ENCODE results near the gene NAA80.
"Not testable (repeated sequence)": the region's sequence is repeated elsewhere in the genome, so short reads cannot be mapped to it uniquely, and the experiment has no call there.

NAA80 gene

DNA sequence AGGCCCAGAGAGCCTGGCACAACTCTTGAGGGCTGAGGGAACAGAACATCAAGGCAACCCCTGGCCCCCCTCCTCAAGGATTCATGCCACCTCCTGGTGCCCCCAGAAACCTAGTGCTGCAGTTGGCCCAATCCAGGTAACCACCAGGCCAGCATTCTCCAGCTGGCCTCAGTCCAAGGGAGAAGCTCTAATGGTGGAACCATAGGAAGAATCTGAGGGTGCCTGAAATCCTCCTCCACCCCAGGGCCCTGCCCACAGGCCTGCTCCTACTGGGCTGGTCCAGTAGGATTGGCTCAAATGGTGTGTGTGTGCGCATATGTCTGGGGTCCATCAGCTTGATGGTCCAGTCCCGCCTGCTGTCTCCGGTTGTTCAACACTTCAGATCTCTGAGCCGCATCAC is 15.6 kb upstream of the NAA80 start:
- in situ Hi-C loops (cut with MboI; ENCODE audit: low sequenced_read_pairs, unreplicated experiment) = no loop called here

DNA sequence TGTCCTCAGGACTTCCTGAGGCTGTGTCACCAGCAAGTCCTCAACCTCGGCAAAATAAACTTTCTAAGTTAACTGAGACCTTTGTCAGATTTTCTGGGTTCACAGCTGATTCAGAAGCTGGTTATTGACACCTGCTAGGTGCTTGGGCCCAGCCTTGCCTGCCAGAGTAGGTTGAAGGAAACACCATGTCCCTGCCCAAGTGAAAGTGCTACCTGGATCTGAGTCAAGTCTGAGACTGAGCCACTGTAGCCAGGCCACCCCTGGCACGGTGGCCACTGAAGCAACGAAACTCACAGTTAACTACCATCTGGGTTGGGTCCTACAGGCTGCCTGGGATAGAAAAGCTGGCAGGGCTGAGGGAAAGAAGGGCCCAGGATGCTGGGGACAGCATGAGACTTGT is 15.1 kb upstream of the NAA80 start:
- in situ Hi-C loops (cut with MboI; ENCODE audit: low sequenced_read_pairs, unreplicated experiment) = no loop called here
- TF ChIP-seq, protein P1, sequence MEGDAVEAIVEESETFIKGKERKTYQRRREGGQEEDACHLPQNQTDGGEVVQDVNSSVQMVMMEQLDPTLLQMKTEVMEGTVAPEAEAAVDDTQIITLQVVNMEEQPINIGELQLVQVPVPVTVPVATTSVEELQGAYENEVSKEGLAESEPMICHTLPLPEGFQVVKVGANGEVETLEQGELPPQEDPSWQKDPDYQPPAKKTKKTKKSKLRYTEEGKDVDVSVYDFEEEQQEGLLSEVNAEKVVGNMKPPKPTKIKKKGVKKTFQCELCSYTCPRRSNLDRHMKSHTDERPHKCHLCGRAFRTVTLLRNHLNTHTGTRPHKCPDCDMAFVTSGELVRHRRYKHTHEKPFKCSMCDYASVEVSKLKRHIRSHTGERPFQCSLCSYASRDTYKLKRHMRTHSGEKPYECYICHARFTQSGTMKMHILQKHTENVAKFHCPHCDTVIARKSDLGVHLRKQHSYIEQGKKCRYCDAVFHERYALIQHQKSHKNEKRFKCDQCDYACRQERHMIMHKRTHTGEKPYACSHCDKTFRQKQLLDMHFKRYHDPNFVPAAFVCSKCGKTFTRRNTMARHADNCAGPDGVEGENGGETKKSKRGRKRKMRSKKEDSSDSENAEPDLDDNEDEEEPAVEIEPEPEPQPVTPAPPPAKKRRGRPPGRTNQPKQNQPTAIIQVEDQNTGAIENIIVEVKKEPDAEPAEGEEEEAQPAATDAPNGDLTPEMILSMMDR (IDR thresholded peaks at IDR 0.05; ENCODE audit: borderline replicate concordance, control extremely low read depth, extremely low read depth, insufficient read depth, missing control alignments) = no peak
- no peak for DNase-seq (ENCODE audit: low spot score)

More for the DNA sequence above, 15.6 kb upstream of the NAA80 start:
- TF ChIP-seq, protein P1 (IDR thresholded peaks at IDR 0.05; ENCODE audit: borderline replicate concordance, control extremely low read depth, extremely low read depth, insufficient read depth, missing control alignments) = no peak
- DNase-seq (ENCODE audit: low spot score) = no peak

- in situ Hi-C loops (cut with MboI; ENCODE audit: low sequenced_read_pairs, unreplicated experiment); DNase-seq (ENCODE audit: low spot score): not testable (repeated sequence)
Observed at GRCh38 chr3:50312041-50312440, 12.8 kb upstream of the NAA80 start.

GRCh38 chr3:50304601-50305000 is 5.4 kb upstream of the NAA80 start:
- in situ Hi-C loops (cut with MboI; ENCODE audit: low sequenced_read_pairs, unreplicated experiment) = no loop called here
- TF ChIP-seq, protein P1 (IDR thresholded peaks at IDR 0.05; ENCODE audit: borderline replicate concordance, control extremely low read depth, extremely low read depth, insufficient read depth, missing control alignments) = no peak
- no peak for DNase-seq (ENCODE audit: low spot score)

DNA sequence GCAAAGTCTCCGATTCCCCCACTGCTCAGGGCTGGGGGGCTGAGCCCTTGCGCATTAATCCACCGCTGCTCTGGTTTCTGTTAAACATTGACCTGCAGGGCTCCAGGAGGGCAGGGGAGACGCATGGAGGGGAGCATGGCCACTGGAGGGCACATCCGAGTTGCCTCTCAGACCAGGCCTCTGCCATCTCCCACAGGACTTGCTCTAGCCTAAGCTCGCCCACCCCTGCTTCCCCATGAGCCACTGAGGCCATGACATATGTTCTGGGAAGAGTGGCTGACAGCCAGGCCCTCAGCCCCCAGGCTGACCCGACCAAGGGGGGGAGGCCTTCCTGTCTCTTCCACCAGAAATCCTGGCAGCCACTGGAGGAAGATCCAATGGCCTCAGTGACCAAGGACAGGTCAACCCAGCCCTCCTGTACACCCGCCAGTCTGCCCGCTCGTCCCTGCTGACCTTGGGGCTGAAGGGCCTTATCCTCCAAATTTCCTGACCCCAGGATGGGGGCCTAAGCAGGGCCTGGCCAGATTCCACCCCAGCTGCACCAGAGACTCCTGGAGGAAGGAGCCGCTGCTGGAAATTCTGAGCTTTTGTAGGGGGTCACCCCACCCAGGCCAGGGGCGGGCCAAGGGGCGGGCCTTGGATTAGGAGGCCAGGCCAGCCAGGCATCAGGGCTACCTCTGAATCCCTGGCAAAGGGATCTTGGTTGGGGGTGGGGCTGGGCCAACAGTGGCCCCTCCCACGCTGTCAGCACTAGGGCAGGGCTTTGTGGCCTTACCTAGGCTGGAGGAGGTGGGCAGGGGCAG is 4.0 kb upstream of the NAA80 start, which contains the start of gene HYAL1:
TSS of gene HYAL1 (minus strand) at position 562 of the 803 bp plus-strand sequence. CDS start 618 bp downstream, outside the sequence.
- no peak for DNase-seq (ENCODE audit: low spot score)
- TF ChIP-seq, protein P1 (IDR thresholded peaks at IDR 0.05; ENCODE audit: borderline replicate concordance, control extremely low read depth, extremely low read depth, insufficient read depth, missing control alignments) = no peak
- in situ Hi-C loops (cut with MboI; ENCODE audit: low sequenced_read_pairs, unreplicated experiment) = no loop called here

DNA sequence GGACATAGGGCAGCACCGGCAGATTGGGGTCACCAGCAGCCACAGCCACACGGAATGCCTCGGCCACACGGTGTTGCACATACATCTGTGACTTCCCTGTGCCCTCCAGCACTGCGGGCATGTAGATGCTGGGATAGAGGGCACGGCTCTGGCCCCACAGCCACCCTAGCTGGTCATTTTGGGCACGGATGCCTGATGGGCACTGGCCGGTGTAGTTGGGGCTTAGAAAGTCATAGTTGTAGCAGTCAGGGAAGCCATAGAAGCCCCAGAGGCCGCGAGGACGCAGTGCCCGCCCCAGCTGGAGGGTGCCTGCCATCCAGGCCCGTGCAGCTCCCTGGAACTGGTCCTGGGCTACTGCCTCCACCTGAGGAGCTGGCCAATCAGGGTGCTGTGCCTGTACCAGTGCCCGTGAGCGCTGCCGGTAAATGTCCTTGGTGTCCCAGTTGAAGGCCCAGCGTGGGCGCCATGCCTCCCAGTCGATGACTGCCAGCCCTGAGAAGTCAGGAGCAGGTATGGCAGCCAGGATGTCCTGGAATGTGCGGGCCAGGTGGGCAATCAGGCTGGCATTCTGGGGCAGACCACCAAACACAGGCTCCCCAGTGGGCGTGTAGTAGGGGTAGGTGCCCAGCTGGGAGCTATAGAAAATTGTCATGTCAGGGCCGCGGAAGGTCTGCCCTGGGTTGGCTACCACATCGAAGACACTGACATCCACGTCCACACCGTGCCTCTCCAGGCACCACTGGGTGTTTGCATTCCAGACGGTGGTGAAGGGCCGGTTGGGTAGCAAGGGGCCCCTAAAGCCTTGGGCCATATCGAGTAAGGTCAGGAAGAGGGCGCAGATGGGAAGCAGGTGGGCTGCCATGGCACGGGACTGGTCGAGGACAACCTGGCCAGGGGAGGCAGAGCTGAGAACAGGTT is 3.1 kb upstream of the NAA80 start:
- TF ChIP-seq, protein P1 (IDR thresholded peaks at IDR 0.05; ENCODE audit: borderline replicate concordance, control extremely low read depth, extremely low read depth, insufficient read depth, missing control alignments) = no peak
- DNase-seq (ENCODE audit: low spot score) = no peak
- in situ Hi-C loops (cut with MboI; ENCODE audit: low sequenced_read_pairs, unreplicated experiment) = no loop called here

Data from GM13976 (cell line).